H1 (cell line): Measurements from ENCODE around the gene CSNK1G2. TPM values are rescaled to one million over a fixed set of nuclear protein-coding genes. Genes with fewer than 3 reads are reported as not detected.

Experiments used
- ATF2 ChIP-seq: IDR thresholded peaks from 2 replicates; pipeline ENCODE4 v1.6.1; 2012; ENCODE audit warnings: low read length, inconsistent platforms
- CTCF ChIP-seq, 3 experiments: IDR thresholded peaks; 1 replicate in 2 of 3; 2 replicates in 1 of 3; pipeline versions ENCODE4 v1.5.1 to v1.6.1; 2011; ENCODE audit warnings: low read length in 3 of 3, mild to moderate bottlenecking in 3 of 3, inconsistent platforms in 2 of 3, low read depth in 1 of 3, moderate library complexity in 1 of 3; ENCODE audit not compliant: insufficient read depth in 1 of 3; ENCODE audit errors: control extremely low read depth in 1 of 3
- GTF2F1 ChIP-seq: IDR thresholded peaks from 2 replicates; pipeline ENCODE4 v1.6.1; 2012; ENCODE audit warnings: low read depth, low read length, improper control_type of control experiment, borderline replicate concordance
- HDAC6 ChIP-seq: IDR thresholded peaks from one replicate; pipeline ENCODE4 v1.7.1; 2012; ENCODE audit warnings: low read depth, mild to moderate bottlenecking, inconsistent platforms, low read length, moderate library complexity
- RFX5 ChIP-seq: IDR thresholded peaks from 2 replicates; pipeline ENCODE4 v1.6.1; 2011; ENCODE audit warnings: low read depth, low read length, improper control_type of control experiment, borderline replicate concordance
- SIX5 ChIP-seq: IDR thresholded peaks from 2 replicates; pipeline ENCODE4 v1.6.1; 2011; ENCODE audit warnings: mild to moderate bottlenecking, low read depth, low read length
- polyA plus RNA-seq, 7 experiments: library from polyadenylated mRNA; depleted of rRNA in 3 of 7; stranded (reverse) in 5 of 7; unstranded in 2 of 7; fragments of >200 nt in 5 of 7; fragments of 200-250 nt in 2 of 7; gene quantifications; 1 replicate in 5 of 7; 2 replicates in 1 of 7; 4 replicates in 1 of 7; pipeline versions ENCODE4 v1.2.1 to v1.2.3, GENCODE V29; 2011 to 2013; ENCODE audit warnings: missing spikeins in 2 of 7, mixed read lengths in 2 of 7
- total RNA-seq: library from RNA; stranded (reverse); fragmentation: NEBNext Ultra II Directional; extraction: Animal tissue kit (Norgen Biotek cat#: 25700); gene quantifications from 2 replicates; pipeline ENCODE4 v1.2.1, GENCODE V29; 2021
- TF ChIP-seq, protein P1 (sequence below): fragments of 300-600 bp; sonication (generic); IDR thresholded peaks from 2 replicates; pipeline ENCODE4 v1.7.1; 2012; ENCODE audit warnings: low read length, moderate library complexity, mild to moderate bottlenecking, inconsistent platforms; ENCODE audit not compliant: insufficient replicate concordance

Gene CSNK1G2
- total and polyA plus RNA-seq, 2 of the 8 experiments (the other 6 are each of a cell fraction or from before 2014, with no cell fraction given) = 99.5 to 130 TPM

GRCh38 chr19:2018752-2019151, 77.8 kb downstream of the CSNK1G2 start (continued):
- TF ChIP-seq, protein P1, sequence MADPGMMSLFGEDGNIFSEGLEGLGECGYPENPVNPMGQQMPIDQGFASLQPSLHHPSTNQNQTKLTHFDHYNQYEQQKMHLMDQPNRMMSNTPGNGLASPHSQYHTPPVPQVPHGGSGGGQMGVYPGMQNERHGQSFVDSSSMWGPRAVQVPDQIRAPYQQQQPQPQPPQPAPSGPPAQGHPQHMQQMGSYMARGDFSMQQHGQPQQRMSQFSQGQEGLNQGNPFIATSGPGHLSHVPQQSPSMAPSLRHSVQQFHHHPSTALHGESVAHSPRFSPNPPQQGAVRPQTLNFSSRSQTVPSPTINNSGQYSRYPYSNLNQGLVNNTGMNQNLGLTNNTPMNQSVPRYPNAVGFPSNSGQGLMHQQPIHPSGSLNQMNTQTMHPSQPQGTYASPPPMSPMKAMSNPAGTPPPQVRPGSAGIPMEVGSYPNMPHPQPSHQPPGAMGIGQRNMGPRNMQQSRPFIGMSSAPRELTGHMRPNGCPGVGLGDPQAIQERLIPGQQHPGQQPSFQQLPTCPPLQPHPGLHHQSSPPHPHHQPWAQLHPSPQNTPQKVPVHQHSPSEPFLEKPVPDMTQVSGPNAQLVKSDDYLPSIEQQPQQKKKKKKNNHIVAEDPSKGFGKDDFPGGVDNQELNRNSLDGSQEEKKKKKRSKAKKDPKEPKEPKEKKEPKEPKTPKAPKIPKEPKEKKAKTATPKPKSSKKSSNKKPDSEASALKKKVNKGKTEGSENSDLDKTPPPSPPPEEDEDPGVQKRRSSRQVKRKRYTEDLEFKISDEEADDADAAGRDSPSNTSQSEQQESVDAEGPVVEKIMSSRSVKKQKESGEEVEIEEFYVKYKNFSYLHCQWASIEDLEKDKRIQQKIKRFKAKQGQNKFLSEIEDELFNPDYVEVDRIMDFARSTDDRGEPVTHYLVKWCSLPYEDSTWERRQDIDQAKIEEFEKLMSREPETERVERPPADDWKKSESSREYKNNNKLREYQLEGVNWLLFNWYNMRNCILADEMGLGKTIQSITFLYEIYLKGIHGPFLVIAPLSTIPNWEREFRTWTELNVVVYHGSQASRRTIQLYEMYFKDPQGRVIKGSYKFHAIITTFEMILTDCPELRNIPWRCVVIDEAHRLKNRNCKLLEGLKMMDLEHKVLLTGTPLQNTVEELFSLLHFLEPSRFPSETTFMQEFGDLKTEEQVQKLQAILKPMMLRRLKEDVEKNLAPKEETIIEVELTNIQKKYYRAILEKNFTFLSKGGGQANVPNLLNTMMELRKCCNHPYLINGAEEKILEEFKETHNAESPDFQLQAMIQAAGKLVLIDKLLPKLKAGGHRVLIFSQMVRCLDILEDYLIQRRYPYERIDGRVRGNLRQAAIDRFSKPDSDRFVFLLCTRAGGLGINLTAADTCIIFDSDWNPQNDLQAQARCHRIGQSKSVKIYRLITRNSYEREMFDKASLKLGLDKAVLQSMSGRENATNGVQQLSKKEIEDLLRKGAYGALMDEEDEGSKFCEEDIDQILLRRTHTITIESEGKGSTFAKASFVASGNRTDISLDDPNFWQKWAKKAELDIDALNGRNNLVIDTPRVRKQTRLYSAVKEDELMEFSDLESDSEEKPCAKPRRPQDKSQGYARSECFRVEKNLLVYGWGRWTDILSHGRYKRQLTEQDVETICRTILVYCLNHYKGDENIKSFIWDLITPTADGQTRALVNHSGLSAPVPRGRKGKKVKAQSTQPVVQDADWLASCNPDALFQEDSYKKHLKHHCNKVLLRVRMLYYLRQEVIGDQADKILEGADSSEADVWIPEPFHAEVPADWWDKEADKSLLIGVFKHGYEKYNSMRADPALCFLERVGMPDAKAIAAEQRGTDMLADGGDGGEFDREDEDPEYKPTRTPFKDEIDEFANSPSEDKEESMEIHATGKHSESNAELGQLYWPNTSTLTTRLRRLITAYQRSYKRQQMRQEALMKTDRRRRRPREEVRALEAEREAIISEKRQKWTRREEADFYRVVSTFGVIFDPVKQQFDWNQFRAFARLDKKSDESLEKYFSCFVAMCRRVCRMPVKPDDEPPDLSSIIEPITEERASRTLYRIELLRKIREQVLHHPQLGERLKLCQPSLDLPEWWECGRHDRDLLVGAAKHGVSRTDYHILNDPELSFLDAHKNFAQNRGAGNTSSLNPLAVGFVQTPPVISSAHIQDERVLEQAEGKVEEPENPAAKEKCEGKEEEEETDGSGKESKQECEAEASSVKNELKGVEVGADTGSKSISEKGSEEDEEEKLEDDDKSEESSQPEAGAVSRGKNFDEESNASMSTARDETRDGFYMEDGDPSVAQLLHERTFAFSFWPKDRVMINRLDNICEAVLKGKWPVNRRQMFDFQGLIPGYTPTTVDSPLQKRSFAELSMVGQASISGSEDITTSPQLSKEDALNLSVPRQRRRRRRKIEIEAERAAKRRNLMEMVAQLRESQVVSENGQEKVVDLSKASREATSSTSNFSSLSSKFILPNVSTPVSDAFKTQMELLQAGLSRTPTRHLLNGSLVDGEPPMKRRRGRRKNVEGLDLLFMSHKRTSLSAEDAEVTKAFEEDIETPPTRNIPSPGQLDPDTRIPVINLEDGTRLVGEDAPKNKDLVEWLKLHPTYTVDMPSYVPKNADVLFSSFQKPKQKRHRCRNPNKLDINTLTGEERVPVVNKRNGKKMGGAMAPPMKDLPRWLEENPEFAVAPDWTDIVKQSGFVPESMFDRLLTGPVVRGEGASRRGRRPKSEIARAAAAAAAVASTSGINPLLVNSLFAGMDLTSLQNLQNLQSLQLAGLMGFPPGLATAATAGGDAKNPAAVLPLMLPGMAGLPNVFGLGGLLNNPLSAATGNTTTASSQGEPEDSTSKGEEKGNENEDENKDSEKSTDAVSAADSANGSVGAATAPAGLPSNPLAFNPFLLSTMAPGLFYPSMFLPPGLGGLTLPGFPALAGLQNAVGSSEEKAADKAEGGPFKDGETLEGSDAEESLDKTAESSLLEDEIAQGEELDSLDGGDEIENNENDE = no peak
- TF ChIP-seq ATF2 (no peak), GTF2F1 (no peak), HDAC6 (no peak), CTCF (IDR thresholded peaks at IDR 0.05; ENCODE audit: control extremely low read depth in 1 of 3, insufficient read depth in 1 of 3, low read depth in 1 of 3, low read length in 3 of 3) (no peak), RFX5 (no peak), SIX5 (no peak)
